LoVo (cell line): Measurements from ENCODE around the gene SLC8A1.

Experiments
- DNase-seq: peaks from one replicate; pipeline ENCODE4 v3.0.0-alpha.2; 2016; ENCODE audit warnings: low spot score

SLC8A1 gene

GRCh38 chr2:40451918-40452605, at the start of gene SLC8A1:
SLC8A1 (minus strand) TSS chr2:40452090.
- no peak for DNase-seq

GRCh38 chr2:40499437-40499836, 47.5 kb upstream of the SLC8A1 start:
- DNase-seq: no peak

- no peak for DNase-seq
These were observed 45.5 kb upstream of the SLC8A1 start for GRCh38 chr2:40497251-40497859.

- no peak for DNase-seq
These were observed 37.7 kb upstream of the SLC8A1 start for GRCh38 chr2:40489678-40489960.

- DNase-seq: peak; percentile 30
These were observed 37.2 kb upstream of the SLC8A1 start for GRCh38 chr2:40488927-40489677.

GRCh38 chr2:40488101-40488601, 36.3 kb upstream of the SLC8A1 start:
- no peak for DNase-seq

GRCh38 chr2:40487602-40488001, 35.7 kb upstream of the SLC8A1 start:
- no peak for DNase-seq

- no peak for DNase-seq
These were observed 34.0 kb upstream of the SLC8A1 start for GRCh38 chr2:40485854-40486253.

- DNase-seq: no peak
These were observed 33.4 kb upstream of the SLC8A1 start for GRCh38 chr2:40485318-40485717.

GRCh38 chr2:40483549-40484243, 31.8 kb upstream of the SLC8A1 start:
- no peak for DNase-seq

- no peak for DNase-seq
These were observed 28.7 kb upstream of the SLC8A1 start for GRCh38 chr2:40480596-40480995.

- DNase-seq: no peak
These were observed 28.2 kb upstream of the SLC8A1 start for GRCh38 chr2:40480073-40480472.

GRCh38 chr2:40477361-40477760, 25.5 kb upstream of the SLC8A1 start:
- DNase-seq: no peak

GRCh38 chr2:40476436-40476835, 24.5 kb upstream of the SLC8A1 start:
- no peak for DNase-seq

- DNase-seq: no peak
These were observed 22.4 kb upstream of the SLC8A1 start for GRCh38 chr2:40474306-40474705.

GRCh38 chr2:40471866-40472265, 20.0 kb upstream of the SLC8A1 start:
- no peak for DNase-seq

- DNase-seq: no peak
These were observed 19.2 kb upstream of the SLC8A1 start for GRCh38 chr2:40470822-40471813.

GRCh38 chr2:40466935-40467572, 15.2 kb upstream of the SLC8A1 start:
- DNase-seq: no peak

- DNase-seq: no peak
These were observed 14.5 kb upstream of the SLC8A1 start for GRCh38 chr2:40466332-40466906.

- DNase-seq: no peak
These were observed 11.2 kb upstream of the SLC8A1 start for GRCh38 chr2:40463112-40463511.
